Amygdala (tissue), 56 donors: ENCODE results near the gene IRF6.

ENCODE experiments used
- DNase-seq, 56 donors: peaks; one replicate each; lab custom pipeline; 2025; lab: John Stamatoyannopoulos, UW

IRF6 gene

DNA sequence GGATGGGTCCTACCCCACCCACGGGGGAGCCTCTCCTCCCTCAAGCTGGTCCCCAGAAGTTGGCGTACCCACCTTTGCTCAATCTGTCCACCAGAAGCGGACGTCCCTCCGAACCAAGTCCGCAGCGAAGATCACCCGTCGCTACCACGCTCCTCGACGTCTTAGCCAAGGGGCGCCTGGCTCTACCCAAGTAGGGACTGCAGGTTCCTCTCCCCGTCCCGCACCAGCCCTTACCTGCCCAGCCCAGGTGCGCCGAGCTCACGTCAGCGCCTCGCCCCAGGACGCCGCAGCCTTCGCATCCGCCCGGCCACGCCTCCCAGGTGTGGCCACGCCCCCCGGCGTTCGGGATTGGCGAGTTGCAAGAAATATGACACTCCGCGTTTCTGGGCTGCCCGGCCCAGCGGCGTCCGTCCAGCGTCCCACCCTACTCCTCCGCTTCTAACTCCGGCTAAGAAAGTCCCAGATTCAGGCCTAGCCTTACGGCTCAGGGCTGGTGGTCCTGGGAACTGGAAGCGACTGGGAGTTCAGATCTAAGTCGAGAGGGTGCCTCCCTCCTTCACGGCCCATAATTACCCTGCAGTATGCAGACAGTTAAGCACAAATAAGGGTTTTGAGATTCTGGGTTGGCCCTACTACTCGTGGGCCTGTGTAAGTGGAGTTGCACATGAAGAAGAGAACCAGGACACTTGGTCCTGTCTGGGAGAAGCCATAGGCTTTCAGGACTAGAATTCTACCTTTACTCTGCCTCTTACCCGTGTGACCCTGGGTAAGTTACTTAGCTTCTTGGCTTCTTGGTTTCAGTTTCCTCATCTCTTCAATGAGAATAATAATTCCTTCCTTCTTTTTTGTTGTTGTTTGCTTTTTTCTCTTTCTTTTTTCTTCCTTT lies at the start of gene IRF6:
TSS of gene IRF6 (minus strand) at position 268 of the 886 bp plus-strand sequence. CDS start 4,729 bp downstream, outside the sequence.
- peak in 15 of 56 donors; percentile 2 to 29 (median 11) for DNase-seq

DNA sequence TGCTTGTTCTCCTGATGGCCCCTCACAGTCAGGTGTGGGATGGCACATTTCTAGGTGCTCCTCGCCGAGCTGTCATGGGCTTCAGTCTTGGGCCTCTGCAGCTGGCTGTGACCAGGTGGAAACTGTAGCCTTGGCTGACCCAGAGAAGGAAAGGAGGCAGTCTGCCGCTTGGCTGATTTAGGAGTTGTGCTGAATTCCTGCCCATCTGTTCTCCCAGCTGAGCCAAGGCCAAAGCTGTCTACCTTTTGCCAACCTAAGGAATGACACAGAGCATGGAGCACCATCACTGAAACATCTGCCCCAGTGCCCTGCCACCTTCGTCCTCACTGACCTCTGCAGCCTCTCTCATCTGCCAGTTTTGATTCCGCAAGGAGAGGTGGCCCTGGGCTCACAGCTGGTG lies 49.7 kb upstream of the IRF6 start:
- no peak for DNase-seq

DNA sequence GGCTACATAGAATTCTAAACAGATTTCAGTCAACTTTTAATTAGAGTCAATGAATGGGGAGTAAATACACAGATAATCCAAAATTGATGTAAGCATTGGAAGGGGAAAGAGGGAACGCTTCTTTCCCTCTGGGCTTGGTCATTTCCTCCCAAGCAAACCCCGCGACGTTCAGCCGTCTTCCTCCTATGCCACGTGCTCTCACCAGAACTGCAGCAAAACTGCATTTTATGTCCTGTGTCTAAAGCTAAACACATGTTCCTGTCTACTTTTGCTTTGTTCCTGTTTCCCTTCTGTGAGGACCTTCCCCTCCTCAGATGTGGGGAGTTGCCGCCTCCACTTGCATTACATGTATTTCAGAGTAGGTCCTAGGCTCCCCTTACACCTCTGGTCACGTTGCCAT lies 49.1 kb upstream of the IRF6 start:
- peak in 1 of 56 donors; percentile 12 for DNase-seq

DNA sequence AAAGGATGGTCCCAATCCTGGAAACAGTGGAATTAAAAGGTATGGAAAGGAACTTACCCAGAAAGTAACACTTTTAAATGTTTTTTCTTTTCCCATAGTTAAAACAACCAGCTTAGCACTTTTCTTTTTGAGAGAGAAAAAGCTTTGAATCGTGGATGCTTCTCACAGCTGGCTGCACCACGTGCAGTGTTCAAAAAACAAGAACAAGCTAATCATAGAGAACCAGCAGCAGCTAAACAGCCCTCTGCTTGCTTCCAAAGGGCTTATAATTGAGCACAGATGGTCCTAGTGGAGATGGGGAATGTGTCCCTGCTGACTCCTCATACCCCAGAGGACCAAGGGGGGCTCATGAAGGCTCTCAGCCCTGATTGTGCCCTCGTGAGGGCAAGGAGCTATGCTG lies 48.3 kb upstream of the IRF6 start:
- peak in 13 of 56 donors; percentile 9 to 59 (median 39) for DNase-seq

DNA sequence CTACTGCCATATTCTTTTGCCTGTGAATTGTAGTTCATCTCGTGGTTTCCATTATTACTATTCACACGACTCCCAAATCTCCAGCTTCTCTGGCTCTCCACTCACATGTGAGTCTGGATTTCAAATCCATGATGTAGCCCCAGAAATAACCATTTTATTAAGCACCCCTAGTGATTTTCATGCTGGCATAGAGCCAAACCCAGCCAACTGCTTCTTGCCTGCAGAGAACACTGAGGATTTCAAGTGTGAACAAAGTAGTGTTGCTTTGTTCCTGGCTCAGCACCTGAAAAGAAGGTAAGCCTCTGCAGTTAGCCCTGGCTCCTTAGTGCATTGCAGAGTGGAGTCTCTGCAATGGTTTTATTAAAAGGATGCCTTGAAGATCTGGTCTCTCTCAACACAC lies 47.7 kb upstream of the IRF6 start:
- DNase-seq: no peak

DNA sequence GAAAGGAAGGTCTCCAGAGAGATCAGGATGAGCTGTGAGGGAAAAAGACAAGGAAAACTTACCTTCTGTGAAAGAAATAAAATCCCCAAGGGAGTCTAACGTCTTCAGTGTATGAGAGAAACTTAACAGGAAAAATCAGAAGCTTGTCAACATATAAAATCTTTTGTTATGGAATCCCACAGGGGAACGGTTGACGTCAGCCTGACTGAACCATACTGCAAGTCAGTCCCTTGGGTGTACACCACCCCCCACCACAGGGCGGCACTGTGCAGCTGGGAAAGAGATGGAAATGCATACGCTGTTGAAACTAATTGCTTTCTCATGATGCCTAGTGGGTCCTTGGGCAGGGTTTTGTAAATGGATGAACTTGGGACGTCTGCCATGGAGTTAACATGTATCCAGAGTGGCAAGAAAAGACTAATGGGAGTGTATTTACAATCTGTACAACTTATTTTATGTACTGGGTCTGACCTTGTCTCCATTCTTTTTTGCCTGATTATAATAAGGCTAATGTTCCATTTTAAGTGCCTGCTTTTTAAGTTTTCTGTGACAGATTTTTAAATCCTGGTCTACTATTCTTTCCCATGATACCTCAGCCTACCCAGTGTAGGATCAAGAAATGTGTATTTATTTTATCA lies 44.5 kb upstream of the IRF6 start:
- peak in 28 of 56 donors; percentile 10 to 74 (median 40) for DNase-seq

DNA sequence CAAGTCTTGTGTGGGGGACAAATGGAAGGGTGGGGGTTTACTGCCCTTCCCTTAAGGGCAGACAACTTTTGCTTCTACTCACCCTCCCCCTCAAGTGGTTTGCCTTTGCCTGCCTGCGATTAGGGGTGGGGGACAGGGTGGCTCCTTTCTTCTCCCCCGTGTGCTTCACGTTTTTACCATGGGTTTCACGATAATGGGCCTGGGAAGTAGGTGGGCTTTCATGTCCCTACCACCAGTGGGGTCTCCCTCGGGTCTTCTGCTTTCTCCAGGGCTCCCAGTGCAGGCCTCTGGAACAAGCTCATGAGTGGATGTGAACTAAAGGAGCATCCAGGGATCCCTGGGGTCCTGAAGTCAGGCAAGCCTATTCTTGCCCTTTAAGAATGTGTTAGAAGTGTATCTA lies 43.4 kb upstream of the IRF6 start:
- no peak for DNase-seq

DNA sequence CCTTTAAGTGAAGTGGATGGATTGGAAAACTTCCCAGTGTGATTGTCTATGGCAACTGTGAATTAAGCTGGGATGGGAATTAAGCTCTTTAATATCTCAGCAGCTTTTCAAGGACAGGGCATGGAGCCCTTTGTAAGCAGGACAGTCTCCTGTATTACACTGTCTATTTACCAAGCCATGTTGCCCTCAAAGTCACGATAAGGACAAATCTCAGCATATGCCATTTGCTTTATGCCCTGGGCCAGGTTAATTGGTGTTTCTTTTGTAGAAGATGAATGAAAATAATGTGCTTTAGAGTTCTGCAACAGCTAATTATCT lies 39.4 kb upstream of the IRF6 start:
- DNase-seq: no peak

DNA sequence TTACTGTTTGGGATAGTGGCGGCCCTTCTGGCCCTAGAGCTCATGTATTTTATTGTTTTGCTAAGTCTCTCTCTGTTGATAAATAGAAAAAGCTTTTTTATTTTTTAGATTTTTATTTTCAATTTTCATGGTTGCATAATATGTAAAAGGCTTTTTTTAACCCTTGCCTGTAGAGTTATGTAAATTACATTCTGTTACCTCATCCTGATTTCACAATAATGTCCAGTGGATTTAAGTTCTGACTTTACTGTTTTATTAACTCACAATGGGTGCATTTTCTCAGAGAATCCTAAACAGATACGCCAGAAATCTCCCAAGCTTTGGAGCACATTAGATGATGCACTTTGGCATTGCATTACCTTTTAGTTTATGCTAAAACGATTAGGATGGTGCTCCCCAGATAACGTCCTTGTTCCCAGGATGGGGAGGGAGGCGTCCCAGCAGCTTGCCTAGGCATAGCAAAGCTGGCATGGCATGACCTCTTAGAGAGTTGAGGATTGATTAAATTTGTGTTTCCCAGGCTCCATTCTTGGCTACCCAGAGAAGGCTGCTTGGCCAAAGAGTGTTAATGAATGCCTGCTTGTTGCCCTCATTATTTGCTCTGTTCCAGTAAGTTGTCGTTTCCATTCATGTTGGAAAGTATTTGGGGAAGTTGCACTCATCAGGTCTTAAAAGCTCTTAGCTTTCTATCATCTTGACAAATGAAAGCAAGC lies 38.9 kb upstream of the IRF6 start:
- DNase-seq: peak in 3 of 56 donors; percentile 18 to 31 (median 19)

DNA sequence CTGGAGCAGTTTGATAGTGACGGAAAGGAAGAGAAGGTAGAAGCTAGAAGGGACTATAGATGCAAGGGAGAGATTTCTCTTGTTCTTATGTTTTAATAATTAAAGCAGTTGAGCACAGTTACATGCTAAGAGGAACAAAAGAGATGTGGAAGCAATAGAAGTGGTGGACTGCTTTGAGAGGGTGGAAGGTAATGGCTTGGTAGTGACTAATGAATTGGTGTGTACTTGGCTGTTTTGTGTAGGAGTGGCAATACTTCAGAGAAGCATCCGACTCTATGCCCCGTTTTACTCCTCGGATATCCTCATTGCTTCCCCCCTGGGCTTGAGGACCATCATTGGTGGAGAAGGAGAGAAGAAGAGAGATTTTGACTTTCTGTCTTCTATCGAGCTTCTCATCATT lies 34.7 kb upstream of the IRF6 start:
- DNase-seq: no peak

DNA sequence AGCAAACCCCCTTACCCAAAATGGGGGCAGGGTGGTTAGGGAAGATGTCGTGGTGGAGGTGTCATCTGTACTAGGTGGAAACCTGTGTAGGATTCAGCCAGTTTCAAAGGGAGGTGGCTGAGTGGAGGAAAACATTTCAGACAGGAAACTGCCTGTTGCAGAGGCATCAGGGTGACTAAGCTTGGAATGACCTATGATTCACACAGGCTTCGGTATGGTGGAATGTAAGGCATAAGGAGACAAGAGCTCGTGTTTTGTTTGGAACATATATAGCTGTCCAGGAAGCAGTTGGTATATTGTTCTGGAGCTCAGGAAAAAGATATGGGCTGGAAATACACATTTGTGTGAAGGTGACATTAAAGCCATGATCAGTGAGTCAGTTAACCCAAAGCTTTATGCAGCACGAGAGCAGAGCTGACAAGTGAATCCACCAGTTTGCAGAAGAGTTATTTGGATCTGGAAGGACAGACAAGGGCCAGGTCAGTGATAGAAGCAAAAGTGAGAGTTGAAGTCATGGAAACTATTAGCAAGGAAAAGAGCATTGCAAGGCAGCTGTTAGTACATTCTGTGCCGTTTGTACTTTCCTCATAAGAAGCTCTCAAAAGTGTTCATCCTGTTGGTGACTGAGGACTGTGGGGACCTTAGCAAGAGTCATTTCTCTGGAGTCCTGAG lies 34.1 kb upstream of the IRF6 start:
- no peak for DNase-seq

DNA sequence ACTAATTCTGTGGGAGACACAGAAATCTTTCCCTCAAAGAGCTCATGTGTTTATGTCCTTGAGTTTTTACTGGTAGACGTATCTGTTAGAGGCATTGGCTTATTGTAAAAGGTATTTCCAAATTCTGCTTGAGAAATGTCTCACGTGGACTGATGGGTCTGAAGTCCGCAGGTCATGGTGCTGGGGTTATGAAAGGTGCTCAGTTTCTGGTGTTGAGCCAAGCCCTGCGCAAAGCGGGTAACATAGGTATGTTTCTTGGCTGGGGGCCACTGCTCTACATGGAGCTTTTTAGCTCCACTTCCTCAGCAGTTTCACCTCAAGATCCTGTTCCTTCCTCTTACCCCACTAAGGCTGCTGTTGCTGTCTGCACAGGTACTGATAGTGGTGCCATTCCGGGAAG lies 32.6 kb upstream of the IRF6 start:
- DNase-seq: no peak

DNA sequence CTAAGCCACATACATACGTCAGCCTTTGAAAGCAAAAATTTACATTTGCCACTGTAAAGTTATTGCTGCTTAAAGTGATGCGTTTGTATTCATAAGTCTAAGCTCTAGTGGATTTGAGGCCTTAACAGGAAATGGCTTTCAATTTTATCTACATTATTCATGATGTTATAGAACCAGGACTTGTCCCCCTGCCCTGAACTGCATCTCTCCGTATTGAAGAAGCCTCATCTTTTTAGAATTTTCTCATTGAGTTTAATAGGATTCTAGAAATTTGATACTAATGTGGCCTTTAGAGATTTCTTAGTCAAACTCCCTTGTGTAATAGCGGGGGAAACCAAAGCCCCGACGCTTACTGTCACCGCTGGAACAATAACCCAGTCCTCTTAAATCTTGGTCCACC lies 31.7 kb upstream of the IRF6 start:
- no peak for DNase-seq

DNA sequence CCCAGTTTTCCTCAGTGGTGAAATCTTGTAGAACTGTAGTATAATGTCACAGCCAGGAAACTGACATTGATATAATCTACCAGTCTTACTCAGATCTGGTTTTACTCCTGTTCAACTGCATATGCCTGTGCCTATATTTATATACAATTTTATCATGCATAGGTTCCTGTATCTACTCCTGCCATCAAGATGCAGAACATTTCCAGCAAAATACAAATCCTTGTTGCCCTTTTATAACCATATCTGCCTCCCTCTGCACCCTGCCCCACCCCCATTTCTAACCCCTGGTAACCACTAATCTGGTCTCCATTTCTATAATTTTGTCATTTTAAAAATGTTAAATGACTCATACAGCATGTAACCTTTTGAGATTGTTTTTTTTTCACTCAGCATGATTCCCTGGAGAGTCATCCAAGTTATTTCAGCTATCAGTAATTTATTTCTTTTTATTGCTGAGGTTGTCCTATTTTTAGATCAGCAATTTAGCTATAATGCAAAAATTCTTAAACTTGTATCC lies 29.9 kb upstream of the IRF6 start:
- DNase-seq: no peak

DNA sequence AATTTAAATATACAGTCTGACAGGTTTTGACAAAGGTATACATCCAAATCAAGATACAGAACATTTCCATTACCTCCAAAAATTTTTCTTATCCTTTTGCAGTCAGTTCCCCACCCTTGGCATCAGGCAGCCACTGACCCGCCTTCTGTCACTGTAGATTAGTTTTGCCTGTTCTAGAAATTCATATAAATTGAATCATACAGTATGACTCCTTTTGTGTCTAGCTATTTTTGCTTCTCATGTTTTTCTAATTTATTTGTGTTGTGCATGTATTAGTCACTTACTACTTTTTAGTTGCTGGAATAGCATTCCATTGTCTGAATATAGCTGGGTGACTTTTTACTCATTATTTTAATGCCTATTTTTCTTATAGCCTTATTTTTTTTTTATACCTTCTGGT lies 25.7 kb upstream of the IRF6 start:
- DNase-seq: no peak

DNA sequence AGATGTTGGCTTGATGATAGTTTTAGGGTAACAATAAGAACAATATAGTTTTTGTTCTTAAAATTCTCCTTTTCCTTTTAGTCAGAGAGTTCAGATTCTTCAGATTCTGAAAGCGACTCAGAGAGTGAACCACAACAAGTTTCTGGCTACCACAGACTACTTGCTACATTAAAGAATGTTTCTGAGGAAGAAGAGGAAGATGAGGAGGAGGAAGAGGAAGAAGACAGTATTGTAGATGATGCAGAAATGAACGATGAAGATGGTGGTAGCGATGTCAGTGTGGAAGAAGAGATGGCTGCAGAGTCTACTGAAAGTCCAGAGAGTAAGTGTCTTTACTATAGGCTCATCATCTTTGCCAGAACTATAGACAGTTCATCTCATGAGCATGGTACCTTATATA lies 24.8 kb upstream of the IRF6 start:
- DNase-seq: no peak

DNA sequence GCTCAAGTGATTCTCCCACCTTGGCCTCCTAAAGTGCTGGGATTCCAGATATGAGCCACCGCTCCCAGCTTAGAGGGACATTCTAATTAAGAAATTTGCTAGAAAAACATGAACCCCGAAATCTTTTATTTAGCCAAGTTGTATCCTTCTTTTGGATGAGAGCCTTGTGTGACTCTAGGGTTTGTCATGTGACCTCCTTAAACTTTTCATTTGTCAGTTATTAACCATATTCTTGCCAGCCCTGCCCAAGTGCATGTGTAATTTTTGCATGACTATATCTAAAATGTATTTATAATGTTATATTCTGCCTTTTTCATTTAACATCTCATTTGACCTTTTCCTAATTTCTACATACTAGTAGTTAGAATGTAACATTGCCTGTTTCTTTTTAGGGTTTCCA lies 23.8 kb upstream of the IRF6 start:
- DNase-seq: no peak

DNA sequence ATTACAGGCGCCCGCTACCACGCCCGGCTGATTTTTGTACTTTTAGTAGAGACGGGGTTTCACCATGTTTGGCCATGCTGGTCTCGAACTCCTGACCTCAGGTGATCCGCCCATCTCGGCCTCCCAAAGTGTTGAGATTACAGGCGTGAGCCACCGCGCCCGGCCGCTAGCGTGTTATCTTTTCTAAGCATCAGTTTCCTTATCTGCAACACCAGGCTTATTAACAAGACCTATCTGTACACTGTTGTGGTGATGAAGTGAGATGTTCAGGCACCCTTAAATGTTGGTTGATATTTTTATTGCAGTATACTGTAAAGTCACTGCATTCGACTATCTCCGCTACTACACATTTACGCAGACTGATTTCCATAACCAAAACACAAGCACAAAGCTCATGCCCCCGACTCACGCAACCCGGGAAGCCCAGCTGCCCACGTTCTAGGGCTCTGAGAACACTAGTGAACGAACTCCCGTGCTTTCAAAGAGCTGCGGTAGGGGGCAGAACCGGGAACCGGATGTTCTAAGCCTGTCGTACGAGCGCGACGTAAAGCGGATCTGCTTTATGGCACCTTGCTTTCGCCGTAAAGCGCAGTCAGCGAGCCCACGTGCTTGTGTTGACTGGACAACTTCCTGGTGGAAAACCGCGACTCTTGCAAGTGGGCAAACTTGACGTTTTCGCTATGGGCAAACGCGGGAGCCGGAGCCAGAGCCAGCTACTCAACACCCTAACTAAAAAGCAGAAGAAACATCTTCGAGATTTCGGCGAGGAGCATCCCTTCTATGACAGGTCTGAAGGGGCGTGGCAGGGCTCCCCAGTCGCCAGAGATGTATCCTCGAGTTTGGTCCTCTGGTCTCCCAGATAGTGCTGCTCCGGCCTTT lies 21.7 kb upstream of the IRF6 start, which contains the start of gene UTP25:
TSS of gene UTP25 (plus strand) at position 589 of the 879 bp plus-strand sequence. CDS start at position 681, 92 bp downstream.
- DNase-seq: peak; percentile 35 to 95 (median 84)

DNA sequence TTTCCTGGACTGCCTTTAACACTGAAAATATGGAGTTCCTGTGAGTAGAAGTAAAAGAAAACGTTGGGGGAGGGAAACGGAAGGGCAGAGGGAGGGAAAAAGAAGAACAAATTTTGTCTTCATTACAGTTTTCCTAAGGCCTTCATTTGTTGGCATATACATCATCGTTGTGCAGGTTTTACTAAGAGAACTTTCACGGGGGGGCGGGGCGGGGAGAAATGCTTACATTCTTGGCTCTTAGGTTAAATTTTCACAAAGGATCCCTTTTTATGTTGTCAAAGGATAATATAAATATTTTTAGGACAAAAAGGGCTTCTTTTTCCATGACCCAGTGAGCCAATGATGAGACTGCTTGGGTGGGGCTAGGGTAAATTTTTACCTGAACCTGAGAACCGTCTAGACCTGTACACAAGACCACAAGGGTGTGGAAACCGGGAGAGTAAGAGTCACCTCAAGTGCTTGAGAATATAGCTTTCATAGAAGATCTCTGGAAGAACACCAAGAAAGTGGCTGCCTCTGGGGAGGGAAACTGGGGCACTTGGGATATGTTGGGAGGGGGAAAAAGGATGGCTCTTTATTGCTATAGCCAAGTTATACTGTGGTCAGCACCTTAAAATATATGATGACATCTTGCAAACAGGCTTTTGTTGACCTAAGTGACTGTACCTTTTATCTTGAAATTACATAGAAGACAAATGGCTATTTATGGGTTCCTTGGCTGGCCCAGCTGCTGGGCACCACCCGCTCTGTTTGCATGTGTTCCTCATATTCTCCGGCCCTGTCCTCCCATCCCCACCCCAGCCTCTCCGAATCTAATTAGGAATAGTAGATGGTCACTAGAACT lies 19.9 kb upstream of the IRF6 start:
- no peak for DNase-seq
